HG03565 (cell line): Measurements from ENCODE around the gene NCF1.
"Not testable (repeated sequence)": the region's sequence is repeated elsewhere in the genome, so short reads cannot be mapped to it uniquely, and the experiment has no call there.

Experiments
- ATAC-seq: cut with Tn5 transposase; IDR thresholded peaks from one replicate; pipeline ENCODE4 v1.9.1; 2021; ENCODE audit warnings: mild to moderate bottlenecking, moderate library complexity; ENCODE audit not compliant: unreplicated experiment

The NCF1 gene

DNA sequence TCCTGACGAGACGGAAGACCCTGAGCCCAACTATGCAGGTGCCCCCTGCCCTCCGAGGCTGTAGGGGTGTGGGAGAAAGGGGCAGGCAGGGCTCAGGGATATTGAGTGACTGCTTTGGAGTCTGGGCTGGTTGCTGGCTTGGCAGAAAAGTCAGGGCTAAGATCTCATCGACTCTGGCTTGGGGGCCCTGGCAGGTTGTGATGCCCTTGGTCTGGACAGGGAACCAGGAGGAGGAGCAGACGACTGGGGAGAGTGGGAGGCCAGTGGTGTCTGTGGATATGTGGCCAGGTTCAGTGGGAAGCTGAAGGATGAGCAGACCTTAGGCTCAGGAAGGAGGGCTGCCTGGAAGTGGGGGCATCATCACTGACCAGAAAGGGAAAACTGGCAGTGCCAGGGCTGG is 9.8 kb downstream of the NCF1 start:
- not testable (repeated sequence) for ATAC-seq

DNA sequence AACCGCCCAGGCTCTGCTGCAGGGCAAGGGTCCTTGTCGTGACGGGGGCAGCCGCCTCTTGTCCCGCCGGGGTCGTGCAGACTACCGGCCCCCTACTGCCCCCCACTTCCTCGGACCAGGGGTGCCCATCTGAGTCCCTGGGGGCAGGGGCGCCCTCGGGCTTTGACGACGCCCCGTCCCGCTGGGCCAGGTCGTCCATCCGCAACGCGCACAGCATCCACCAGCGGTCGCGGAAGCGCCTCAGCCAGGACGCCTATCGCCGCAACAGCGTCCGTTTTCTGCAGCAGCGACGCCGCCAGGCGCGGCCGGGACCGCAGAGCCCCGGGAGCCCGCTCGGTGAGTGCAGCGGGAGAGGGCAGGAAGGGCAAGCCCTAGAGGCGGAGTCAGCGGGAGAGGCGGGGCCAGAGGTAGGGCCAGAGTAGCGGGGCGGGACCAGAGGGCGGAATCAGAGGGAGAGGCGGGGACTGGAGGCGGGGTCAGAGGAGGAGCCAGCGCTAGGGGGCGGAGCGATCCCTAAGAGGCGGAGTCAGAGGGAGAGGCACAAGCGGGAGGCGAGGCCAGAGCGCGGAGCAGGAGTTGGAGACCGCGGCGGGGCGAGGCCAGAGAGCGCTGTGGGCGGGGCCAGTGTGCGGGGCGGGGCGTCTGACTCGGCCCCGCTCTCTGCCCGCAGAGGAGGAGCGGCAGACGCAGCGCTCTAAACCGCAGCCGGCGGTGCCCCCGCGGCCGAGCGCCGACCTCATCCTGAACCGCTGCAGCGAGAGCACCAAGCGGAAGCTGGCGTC is 14.7 kb downstream of the NCF1 start:
- peak; percentile 79 for ATAC-seq

DNA sequence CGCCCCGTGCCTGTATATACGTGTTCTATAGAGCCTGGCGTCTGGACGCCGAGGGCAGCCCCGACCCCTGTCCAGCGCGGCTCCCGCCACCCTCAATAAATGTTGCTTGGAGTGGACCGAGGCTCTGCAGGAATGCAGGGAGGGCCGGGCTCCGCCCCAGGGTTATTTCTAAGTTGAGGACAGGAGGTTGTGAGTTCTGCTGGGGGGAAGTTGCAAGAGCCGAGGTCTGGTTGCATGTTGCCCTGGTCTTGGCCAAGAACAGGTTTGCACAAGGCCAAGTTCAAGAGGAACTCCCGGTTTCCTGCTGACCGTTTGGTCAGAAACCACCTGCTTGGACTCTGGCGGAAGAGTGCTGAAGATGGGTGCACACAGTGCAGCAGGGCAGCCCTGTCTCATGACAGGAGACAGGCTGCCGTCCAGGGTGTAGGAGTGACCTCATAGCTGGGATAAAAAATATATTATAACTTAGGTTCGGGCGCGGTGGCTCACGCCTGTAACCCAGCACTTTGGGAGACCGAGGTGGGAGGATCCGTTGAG is 15.5 kb downstream of the NCF1 start:
- not testable (repeated sequence) for ATAC-seq

DNA sequence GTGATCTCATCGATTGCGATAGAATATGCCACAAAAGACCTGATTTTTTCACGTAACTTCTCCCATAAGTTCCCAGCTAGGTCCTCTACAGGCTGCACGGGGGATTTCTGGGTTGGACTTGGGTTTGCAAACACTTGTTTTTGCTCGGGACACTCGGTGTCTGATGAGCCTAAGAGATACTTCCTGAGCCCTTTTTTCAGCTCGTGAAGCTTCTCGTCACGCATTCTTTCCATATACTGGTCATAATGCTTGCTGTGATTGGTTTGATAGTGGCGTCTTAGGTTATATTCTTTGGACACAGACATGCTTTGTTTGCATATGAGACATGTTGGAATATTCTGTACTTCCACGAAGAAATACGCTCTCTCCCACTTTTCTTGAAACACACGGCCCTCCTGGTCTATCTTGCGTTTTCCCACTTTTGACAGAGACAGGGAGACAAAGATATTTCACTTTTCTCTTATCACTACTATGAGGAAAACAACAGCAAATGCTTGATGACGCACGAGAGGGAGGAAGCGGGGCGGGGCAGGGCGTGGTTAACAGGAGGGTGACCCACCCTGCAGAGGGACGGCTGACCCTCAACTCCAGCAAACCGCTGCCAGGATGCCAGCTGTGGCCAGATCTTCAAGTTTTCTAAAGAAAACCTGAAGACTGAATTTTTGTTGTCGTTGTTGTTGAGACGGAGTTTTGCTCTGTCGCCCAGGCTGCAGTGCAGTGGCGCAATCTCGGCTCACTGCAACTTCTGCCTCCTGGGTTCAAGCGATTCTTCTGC is 24.2 kb downstream of the NCF1 start:
- not testable (repeated sequence) for ATAC-seq

DNA sequence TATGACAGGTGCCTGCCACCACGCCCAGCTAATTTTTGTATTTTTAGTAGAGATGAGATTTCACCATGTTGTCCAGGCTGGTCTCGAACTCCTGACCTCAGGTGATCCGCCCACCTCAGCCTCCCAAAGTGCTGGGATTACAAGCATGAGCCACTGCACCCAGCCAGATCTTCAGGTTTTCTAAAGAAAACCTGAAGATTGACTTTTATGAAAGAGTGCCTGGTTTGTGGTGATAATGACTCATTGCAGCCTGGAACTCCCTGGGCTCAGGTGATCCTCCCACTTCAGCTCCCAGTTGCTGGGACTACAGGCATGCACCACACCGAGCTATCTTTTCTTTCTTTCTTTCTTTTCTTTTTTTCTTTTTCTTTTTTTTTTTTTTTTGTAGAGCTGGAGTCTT is 24.8 kb downstream of the NCF1 start:
- not testable (repeated sequence) for ATAC-seq

DNA sequence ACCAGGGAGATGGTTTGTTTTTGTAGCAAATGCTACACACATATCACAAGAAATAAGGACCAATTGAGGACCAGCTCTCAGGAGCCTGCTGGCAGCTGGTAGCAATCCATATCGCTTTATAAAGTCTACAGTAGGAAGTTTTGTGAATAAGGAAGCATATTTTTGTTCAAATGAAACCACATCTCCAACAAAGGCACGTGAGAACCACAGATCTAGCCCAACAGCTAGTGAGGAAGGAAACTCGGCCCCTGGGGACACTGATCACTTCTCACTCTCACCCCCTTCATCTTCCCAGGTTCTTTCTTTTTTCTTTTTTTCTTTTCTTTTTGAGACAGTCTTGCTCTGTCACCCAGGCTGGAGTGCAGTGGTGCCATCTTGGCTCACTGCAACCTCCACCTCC is 42.1 kb downstream of the NCF1 start:
- not testable (repeated sequence) for ATAC-seq

DNA sequence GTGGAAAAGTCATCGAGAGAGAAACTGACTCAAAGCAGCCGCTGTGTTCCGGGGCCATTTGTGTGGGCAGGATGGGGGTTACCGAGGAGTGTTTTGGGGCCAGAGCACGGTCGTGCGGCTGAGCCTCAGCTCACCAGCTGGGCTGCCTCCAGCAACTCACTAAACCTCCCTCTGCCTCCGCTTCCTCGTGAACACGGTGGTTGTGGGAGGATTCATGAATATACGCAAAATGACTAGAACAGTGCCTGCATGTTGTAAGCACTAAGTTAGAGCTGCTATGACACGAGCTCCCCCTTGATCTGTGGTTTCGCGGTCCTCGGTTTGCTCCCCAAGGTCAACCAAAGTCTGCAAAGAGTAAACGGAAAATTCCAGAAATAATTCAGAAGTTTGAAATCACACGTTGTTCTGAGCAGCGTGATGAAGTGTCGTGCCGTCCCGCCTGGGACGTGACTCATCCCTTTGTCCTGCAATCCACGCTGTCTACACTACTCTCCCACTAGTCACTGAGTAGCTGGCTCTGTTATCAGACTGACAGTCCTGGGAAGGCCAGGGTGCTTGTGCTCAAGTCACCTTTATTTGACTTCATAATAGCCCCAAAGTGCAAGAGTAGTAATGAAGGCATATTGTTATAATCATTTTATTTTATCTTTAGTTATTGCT is 46.5 kb downstream of the NCF1 start:
- peak; percentile 67 for ATAC-seq

DNA sequence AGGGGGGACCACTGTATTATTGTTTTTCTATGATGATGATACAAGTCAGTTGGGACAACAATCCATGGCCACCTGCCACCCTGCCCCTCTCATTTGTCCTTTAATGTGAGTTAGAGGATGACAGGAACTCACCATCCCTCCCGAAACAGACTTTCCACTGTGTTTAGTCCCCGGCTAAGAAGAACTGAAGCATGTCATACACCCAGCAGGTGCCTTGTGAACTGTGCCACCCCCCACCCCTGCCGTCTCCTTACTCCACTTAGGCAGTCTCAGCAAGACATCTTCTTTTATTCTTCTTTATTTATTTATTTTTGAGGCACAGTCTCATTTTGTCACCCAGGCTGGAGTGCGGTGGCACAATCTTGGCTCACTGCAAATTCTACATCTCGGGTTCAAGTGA is 47.4 kb downstream of the NCF1 start:
- not testable (repeated sequence) for ATAC-seq

DNA sequence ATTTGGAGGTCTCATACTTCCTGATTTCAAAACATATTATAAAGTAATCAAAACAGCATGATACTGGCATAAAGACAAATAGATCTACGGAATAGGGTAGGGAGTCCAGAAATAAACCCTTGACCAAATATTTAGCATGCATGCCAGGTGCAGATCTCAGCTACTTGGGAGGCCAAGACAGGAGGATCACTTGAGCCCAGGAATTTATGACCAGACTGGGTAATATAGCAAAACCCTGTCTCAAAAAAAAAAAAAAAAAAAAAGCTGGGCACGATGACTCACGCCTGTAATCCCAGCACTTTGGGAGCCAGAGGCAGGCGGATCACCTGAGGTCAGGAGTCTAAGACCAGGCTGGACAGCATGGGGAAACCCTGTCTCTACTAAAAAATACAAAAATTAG is 56.1 kb downstream of the NCF1 start:
- ATAC-seq: not testable (repeated sequence)

DNA sequence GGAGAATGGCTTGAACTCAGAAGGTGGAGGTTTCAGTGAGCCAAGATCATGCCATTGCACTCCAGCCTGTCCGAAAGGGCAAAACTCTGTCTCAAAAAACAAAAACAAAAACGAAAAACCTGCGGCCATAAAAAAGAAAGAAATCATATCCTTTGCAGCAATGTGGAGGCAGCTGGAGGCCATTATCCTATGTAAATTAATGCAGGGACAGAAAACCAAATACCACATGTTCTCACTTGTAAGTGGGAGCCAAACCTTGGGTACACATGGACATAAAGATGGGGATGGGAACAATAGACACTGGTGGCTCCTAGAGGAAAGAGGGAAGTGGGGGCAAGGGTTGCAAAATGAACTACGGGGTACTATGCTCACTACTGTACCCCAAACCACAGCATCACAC is 56.6 kb downstream of the NCF1 start:
- ATAC-seq: not testable (repeated sequence)
